Measurements from ENCODE around the gene OXSR1.

DNA sequence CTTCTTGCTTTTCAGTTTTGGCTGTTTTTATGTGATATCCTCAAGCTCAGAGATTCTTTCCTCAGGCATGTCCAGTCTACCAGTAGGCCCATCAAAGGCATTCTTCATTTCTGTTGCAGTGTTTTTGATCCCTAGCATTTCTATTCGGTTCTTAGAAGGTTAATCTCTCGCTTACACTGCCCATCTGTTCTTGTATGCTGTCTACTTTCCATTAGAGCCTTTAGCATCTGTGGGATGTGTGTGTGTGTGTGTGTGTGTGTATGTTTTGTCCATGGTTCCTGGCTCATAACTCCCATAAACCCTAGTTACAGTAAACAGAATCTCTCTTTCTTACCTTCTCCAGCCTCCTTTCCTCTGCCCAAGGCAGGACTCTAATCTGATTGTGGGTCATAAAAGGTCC is 95.1 kb downstream of the OXSR1 start:
- TF ChIP-seq, protein P1, sequence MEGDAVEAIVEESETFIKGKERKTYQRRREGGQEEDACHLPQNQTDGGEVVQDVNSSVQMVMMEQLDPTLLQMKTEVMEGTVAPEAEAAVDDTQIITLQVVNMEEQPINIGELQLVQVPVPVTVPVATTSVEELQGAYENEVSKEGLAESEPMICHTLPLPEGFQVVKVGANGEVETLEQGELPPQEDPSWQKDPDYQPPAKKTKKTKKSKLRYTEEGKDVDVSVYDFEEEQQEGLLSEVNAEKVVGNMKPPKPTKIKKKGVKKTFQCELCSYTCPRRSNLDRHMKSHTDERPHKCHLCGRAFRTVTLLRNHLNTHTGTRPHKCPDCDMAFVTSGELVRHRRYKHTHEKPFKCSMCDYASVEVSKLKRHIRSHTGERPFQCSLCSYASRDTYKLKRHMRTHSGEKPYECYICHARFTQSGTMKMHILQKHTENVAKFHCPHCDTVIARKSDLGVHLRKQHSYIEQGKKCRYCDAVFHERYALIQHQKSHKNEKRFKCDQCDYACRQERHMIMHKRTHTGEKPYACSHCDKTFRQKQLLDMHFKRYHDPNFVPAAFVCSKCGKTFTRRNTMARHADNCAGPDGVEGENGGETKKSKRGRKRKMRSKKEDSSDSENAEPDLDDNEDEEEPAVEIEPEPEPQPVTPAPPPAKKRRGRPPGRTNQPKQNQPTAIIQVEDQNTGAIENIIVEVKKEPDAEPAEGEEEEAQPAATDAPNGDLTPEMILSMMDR (IDR thresholded peaks at IDR 0.05 in 8 of 11, conservative IDR thresholded peaks at IDR 0.05 in 3 of 11) = no peak
- TF ChIP-seq POLR2A (IDR thresholded peaks at IDR 0.05) (no peak), POLR2AphosphoS5 (IDR thresholded peaks at IDR 0.05) (no peak)

Measured in spleen (tissue), 7 donors.